H1 (cell line): ENCODE data around the gene OR52E2. TPM values are rescaled to one million over a fixed set of nuclear protein-coding genes. Genes with fewer than 3 reads are reported as not detected.

Source experiments
- ASH2L ChIP-seq: fragments of 200-600, 300-600 bp; sonication (generic); IDR thresholded peaks from one replicate; pipeline ENCODE4 v1.7.1; 2017; ENCODE audit warnings: low read length
- HDAC6 ChIP-seq: IDR thresholded peaks from one replicate; pipeline ENCODE4 v1.7.1; 2012; ENCODE audit warnings: low read depth, mild to moderate bottlenecking, inconsistent platforms, low read length, moderate library complexity
- SAP30 ChIP-seq: fragments of 300-600 bp; sonication (generic); IDR thresholded peaks from 2 replicates; pipeline ENCODE4 v1.7.1; 2012; ENCODE audit warnings: low read length, moderate library complexity, mild to moderate bottlenecking, inconsistent platforms; ENCODE audit not compliant: insufficient read depth, insufficient replicate concordance
- SUZ12 ChIP-seq: fragments of 200-600 bp; sonication (generic); IDR thresholded peaks from 2 replicates; pipeline ENCODE4 v1.6.1; 2012; ENCODE audit warnings: mild to moderate bottlenecking, inconsistent platforms, low read length, moderate library complexity, mixed read lengths
- polyA plus RNA-seq, 7 experiments: library from polyadenylated mRNA; depleted of rRNA in 3 of 7; stranded (reverse) in 5 of 7; unstranded in 2 of 7; fragments of >200 nt in 5 of 7; fragments of 200-250 nt in 2 of 7; gene quantifications; 1 replicate in 5 of 7; 2 replicates in 1 of 7; 4 replicates in 1 of 7; pipeline versions ENCODE4 v1.2.1 to v1.2.3, GENCODE V29; 2011 to 2013; ENCODE audit warnings: missing spikeins in 2 of 7, mixed read lengths in 2 of 7
- total RNA-seq: library from RNA; stranded (reverse); fragmentation: NEBNext Ultra II Directional; extraction: Animal tissue kit (Norgen Biotek cat#: 25700); gene quantifications from 2 replicates; pipeline ENCODE4 v1.2.1, GENCODE V29; 2021
- TF ChIP-seq, protein P1 (sequence below): fragments of 300-600 bp; sonication (generic); IDR thresholded peaks from 2 replicates; pipeline ENCODE4 v1.7.1; 2012; ENCODE audit warnings: low read length, moderate library complexity, mild to moderate bottlenecking, inconsistent platforms; ENCODE audit not compliant: insufficient replicate concordance

OR52E2 gene
- total and polyA plus RNA-seq, 2 of the 8 experiments (the other 6 are each of a cell fraction or from before 2014, with no cell fraction given) = not detected

- TF ChIP-seq, protein P1, sequence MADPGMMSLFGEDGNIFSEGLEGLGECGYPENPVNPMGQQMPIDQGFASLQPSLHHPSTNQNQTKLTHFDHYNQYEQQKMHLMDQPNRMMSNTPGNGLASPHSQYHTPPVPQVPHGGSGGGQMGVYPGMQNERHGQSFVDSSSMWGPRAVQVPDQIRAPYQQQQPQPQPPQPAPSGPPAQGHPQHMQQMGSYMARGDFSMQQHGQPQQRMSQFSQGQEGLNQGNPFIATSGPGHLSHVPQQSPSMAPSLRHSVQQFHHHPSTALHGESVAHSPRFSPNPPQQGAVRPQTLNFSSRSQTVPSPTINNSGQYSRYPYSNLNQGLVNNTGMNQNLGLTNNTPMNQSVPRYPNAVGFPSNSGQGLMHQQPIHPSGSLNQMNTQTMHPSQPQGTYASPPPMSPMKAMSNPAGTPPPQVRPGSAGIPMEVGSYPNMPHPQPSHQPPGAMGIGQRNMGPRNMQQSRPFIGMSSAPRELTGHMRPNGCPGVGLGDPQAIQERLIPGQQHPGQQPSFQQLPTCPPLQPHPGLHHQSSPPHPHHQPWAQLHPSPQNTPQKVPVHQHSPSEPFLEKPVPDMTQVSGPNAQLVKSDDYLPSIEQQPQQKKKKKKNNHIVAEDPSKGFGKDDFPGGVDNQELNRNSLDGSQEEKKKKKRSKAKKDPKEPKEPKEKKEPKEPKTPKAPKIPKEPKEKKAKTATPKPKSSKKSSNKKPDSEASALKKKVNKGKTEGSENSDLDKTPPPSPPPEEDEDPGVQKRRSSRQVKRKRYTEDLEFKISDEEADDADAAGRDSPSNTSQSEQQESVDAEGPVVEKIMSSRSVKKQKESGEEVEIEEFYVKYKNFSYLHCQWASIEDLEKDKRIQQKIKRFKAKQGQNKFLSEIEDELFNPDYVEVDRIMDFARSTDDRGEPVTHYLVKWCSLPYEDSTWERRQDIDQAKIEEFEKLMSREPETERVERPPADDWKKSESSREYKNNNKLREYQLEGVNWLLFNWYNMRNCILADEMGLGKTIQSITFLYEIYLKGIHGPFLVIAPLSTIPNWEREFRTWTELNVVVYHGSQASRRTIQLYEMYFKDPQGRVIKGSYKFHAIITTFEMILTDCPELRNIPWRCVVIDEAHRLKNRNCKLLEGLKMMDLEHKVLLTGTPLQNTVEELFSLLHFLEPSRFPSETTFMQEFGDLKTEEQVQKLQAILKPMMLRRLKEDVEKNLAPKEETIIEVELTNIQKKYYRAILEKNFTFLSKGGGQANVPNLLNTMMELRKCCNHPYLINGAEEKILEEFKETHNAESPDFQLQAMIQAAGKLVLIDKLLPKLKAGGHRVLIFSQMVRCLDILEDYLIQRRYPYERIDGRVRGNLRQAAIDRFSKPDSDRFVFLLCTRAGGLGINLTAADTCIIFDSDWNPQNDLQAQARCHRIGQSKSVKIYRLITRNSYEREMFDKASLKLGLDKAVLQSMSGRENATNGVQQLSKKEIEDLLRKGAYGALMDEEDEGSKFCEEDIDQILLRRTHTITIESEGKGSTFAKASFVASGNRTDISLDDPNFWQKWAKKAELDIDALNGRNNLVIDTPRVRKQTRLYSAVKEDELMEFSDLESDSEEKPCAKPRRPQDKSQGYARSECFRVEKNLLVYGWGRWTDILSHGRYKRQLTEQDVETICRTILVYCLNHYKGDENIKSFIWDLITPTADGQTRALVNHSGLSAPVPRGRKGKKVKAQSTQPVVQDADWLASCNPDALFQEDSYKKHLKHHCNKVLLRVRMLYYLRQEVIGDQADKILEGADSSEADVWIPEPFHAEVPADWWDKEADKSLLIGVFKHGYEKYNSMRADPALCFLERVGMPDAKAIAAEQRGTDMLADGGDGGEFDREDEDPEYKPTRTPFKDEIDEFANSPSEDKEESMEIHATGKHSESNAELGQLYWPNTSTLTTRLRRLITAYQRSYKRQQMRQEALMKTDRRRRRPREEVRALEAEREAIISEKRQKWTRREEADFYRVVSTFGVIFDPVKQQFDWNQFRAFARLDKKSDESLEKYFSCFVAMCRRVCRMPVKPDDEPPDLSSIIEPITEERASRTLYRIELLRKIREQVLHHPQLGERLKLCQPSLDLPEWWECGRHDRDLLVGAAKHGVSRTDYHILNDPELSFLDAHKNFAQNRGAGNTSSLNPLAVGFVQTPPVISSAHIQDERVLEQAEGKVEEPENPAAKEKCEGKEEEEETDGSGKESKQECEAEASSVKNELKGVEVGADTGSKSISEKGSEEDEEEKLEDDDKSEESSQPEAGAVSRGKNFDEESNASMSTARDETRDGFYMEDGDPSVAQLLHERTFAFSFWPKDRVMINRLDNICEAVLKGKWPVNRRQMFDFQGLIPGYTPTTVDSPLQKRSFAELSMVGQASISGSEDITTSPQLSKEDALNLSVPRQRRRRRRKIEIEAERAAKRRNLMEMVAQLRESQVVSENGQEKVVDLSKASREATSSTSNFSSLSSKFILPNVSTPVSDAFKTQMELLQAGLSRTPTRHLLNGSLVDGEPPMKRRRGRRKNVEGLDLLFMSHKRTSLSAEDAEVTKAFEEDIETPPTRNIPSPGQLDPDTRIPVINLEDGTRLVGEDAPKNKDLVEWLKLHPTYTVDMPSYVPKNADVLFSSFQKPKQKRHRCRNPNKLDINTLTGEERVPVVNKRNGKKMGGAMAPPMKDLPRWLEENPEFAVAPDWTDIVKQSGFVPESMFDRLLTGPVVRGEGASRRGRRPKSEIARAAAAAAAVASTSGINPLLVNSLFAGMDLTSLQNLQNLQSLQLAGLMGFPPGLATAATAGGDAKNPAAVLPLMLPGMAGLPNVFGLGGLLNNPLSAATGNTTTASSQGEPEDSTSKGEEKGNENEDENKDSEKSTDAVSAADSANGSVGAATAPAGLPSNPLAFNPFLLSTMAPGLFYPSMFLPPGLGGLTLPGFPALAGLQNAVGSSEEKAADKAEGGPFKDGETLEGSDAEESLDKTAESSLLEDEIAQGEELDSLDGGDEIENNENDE = no peak
- TF ChIP-seq SUZ12 = no peak
- TF ChIP-seq SAP30 = no peak
- no peak for TF ChIP-seq ASH2L
- no peak for TF ChIP-seq HDAC6
These were observed 33.6 kb upstream of the OR52E2 start (continued) for GRCh38 chr11:5092821-5093585.
